Transverse colon (tissue), 4 donors: ENCODE results near the gene NRAS. TPM values are rescaled to one million over a fixed set of nuclear protein-coding genes. Genes with fewer than 3 reads are reported as not detected.

Experiments used
- DNase-seq: peaks from one replicate; pipeline ENCODE4 v3.0.0-alpha.2; 2019
- H3K27ac ChIP-seq, 4 donors: fragments of 200-600 bp; sonication (generic); 2 replicates each; pipeline ENCODE4 v1.5.1; 2016 to 2018; ENCODE audit warnings: inconsistent platforms in 4 of 4
- H3K27me3 ChIP-seq: fragments of 200-600 bp; sonication (generic); 2 replicates; pipeline ENCODE4 v1.5.1; 2017; ENCODE audit warnings: inconsistent platforms
- H3K36me3 ChIP-seq, 4 donors: fragments of 200-600 bp; sonication (generic); 2 replicates each; pipeline ENCODE4 v1.5.1; 2017 to 2019; ENCODE audit warnings: inconsistent platforms in 4 of 4
- H3K4me1 ChIP-seq, 4 donors: fragments of 200-600 bp; sonication (generic); 2 replicates each; pipeline ENCODE4 v1.5.1; 2017 to 2020; ENCODE audit warnings: inconsistent platforms in 4 of 4
- H3K4me3 ChIP-seq, 4 donors: fragments of 200-600 bp; sonication (generic); 1 replicate in 1 of 4; 2 replicates in 3 of 4; pipeline versions ENCODE4 v1.5.1 to v1.6.1; 2017 to 2019; ENCODE audit warnings: inconsistent platforms in 4 of 4
- H3K9me3 ChIP-seq, 2 donors: fragments of 200-600 bp; sonication (generic); 2 replicates each; pipeline ENCODE4 v1.5.1; 2017 to 2019; ENCODE audit warnings: inconsistent platforms in 2 of 2
- CTCF ChIP-seq, 5 experiments: fragments of 200-600 bp in 3 of 5; fragments of 450-650 bp in 2 of 5; sonication (generic) in 3 of 5; IDR thresholded peaks; 1 replicate in 2 of 5; 2 replicates in 3 of 5; pipeline ENCODE4 v1.5.1; 2016 to 2017; ENCODE audit warnings: antibody characterized with exemption in 5 of 5, inconsistent platforms in 3 of 5, mild to moderate bottlenecking in 2 of 5, moderate library complexity in 1 of 5
- EP300 ChIP-seq: sonication (generic); formaldehyde crosslinking; IDR thresholded peaks from one replicate; pipeline ENCODE4 v1.6.1; 2017; ENCODE audit warnings: antibody characterized with exemption, low read depth
- POLR2A ChIP-seq: fragments of 450-650 bp; IDR thresholded peaks from one replicate; pipeline ENCODE4 v1.6.1; 2016; ENCODE audit warnings: antibody characterized with exemption, mild to moderate bottlenecking, moderate library complexity
- POLR2AphosphoS5 ChIP-seq, 3 donors: sonication (generic); formaldehyde crosslinking; IDR thresholded peaks; one replicate each; pipeline ENCODE4 v1.6.1; 2016; ENCODE audit warnings: antibody characterized with exemption in 3 of 3
- WGBS, 2 donors: methylation state at CpG; one replicate each; pipeline ENCODE4 v1.1.5; 2018; ENCODE audit warnings: low coverage in 1 of 2; 5-methylcytosine and 5-hydroxymethylcytosine counted together
- in situ Hi-C, 4 donors: fragments of 200-750 bp; cut with MboI; loops; one replicate each; pipeline versions ENCODE4 v1.15.0 to v1.15.1; 2017; ENCODE audit warnings: low sequenced_read_pairs in 3 of 4, low pct_ligation_motif_present in 1 of 4, low pct_unique_long_range_greater_than_20kb in 1 of 4
- intact Hi-C: fragments of 100-400 bp; cut with DNase I; formaldehyde crosslinking; loops from one replicate; pipeline ENCODE4 v1.15.1; 2023; ENCODE audit warnings: low total_unique reads
- total RNA-seq, 4 donors: library from RNA; depleted of rRNA; stranded (reverse); fragments of >200 nt; gene quantifications; one replicate each; pipeline ENCODE4 v1.1.0, GENCODE V29; 2016

The NRAS gene
- total RNA-seq, 4 donors from 2014 or later, result 14.5 to 56.3 (median 44.6) TPM

- Histone ChIP-seq H3K4me1 (no peaks in the 10 kb centered on the region), H3K27ac (no peak overlapping the region), H3K9me3 (no peaks in the 10 kb centered on the region), H3K27me3 (no peaks in the 10 kb centered on the region), H3K4me3 (no peak overlapping the region), H3K36me3 (no peaks in the 10 kb centered on the region)
- no peak for DNase-seq
- in situ Hi-C loops, result no loop called here
- intact Hi-C loops, result no loop called here
- TF ChIP-seq POLR2A, result no peak
- TF ChIP-seq POLR2AphosphoS5 (IDR thresholded peaks at IDR 0.05), result no peak
- TF ChIP-seq EP300, result no peak
- TF ChIP-seq CTCF (IDR thresholded peaks at IDR 0.05), result no peak
- 79 to 81% methylated on average over 7 to 9 of the region's 9 CpGs for WGBS, 2 donors
Observed at GRCh38 chr1:114694540-114695310, 21.8 kb downstream of the NRAS start.

DNA sequence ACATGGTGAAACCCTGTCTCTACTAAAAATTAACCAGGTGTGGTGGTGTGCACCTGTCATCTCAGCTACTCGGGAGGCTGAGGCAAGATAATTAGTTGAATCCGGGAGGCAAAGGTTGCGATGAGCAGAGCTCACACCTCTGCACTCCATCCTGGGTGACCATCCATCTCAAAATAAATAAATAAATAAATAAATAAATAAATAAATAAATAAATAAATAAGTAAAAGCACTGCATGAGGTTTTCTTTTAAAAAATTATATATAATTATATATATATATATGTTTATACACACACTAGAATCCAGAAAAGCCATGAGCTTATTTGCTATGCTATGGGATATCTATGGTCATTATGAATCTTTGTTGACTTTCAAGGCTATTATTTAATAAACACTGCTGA lies 23.6 kb downstream of the NRAS start:
- 86% methylated on average over 3 of the region's 3 CpGs; no CpG with 5 or more reads in 1 of the 2 donors for WGBS, 2 donors
- no peak overlapping the region for H3K27ac ChIP-seq
- in situ Hi-C loops (no loop called here), intact Hi-C loops (no loop called here)
- H3K9me3 ChIP-seq, result no peaks in the 10 kb centered on the region
- H3K4me3 ChIP-seq, result no peak overlapping the region
- H3K4me1 ChIP-seq, result no peaks in the 10 kb centered on the region
- no peaks in the 10 kb centered on the region for H3K27me3 ChIP-seq
- TF ChIP-seq EP300 (no peak), POLR2AphosphoS5 (IDR thresholded peaks at IDR 0.05) (no peak), POLR2A (no peak), CTCF (IDR thresholded peaks at IDR 0.05) (no peak)
- no peaks in the 10 kb centered on the region for H3K36me3 ChIP-seq
- DNase-seq, result no peak

DNA sequence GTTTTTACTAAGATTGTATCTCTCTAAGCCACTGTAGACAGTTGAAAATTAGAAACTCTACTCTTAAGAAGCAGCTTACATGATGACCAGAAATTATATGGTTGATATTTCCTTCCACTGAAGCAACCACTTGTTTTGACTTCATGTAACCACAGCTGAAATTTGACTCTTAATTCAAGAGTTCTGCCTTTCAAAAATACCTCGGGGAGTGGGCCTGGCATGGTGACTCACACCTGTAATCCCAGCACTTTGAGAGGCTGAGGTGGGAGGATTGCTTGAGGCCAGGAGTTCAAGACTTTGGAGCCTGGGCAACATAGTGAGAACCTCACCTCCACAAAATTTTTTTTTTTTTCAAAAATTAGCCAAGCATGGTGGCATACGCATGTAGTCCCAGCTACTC lies 25.5 kb downstream of the NRAS start:
- in situ Hi-C loops, result no loop called here
- H3K9me3 ChIP-seq, result no peaks in the 10 kb centered on the region
- peaks cover 7% of the 10 kb centered on the region for H3K27me3 ChIP-seq
- 69 to 100% methylated on average over 1 to 2 of the region's 2 CpGs for WGBS, 2 donors
- no peak for DNase-seq
- intact Hi-C loops, result no loop called here
- H3K36me3 ChIP-seq, result no peaks in the 10 kb centered on the region
- no peaks in the 10 kb centered on the region for H3K4me1 ChIP-seq
- no peak overlapping the region for H3K27ac ChIP-seq
- H3K4me3 ChIP-seq, result no peak overlapping the region
- TF ChIP-seq EP300 (no peak), POLR2AphosphoS5 (IDR thresholded peaks at IDR 0.05) (no peak), POLR2A (no peak), CTCF (IDR thresholded peaks at IDR 0.05) (no peak)

GRCh38 chr1:114690148-114690547 lies 26.4 kb downstream of the NRAS start:
- Histone ChIP-seq H3K36me3 (no peaks in the 10 kb centered on the region), H3K27ac (no peak overlapping the region), H3K4me3 (no peak overlapping the region), H3K9me3 (no peaks in the 10 kb centered on the region), H3K4me1 (no peaks in the 10 kb centered on the region), H3K27me3 (peaks cover 10% of the 10 kb centered on the region)
- intact Hi-C loops, result no loop called here
- no peak for DNase-seq
- 84 to 92% methylated on average over 1 of the region's 1 CpG for WGBS, 2 donors
- in situ Hi-C loops, result no loop called here
- TF ChIP-seq CTCF (IDR thresholded peaks at IDR 0.05), result no peak
- no peak for TF ChIP-seq POLR2AphosphoS5 (IDR thresholded peaks at IDR 0.05)
